PC-9 (cell line): Measurements from ENCODE around the gene PGGHG. TPM values are rescaled to one million over a fixed set of nuclear protein-coding genes. Genes with fewer than 3 reads are reported as not detected.

ENCODE experiments used
- BruUV-seq: library from RNA; stranded (reverse); fragments of 400-500 nt; replicated peaks from 2 replicates; lab custom pipeline; 2021; lab: Mats Ljungman, UMichigan
- CTCF ChIA-PET: fragments of 300-600 bp; sonication (Branson Sonifier 250); formaldehyde crosslinking; loops from one replicate; lab custom pipeline; 2022; ENCODE audit warnings: antibody characterized with exemption; lab: Charles Lee
- POLR2A ChIA-PET: fragments of 300-600 bp; sonication (Branson Sonifier 250); formaldehyde crosslinking; loops from one replicate; lab custom pipeline; 2022; ENCODE audit warnings: antibody characterized with exemption; ENCODE audit not compliant: unreplicated experiment; lab: Charles Lee
- DNase-seq, 2 experiments: peaks; one replicate each; pipeline versions ENCODE4 v3.0.0 to v3.0.0-alpha.2; 2015 to 2022; ENCODE audit warnings: mixed read lengths in 1 of 2
- H2AFZ ChIP-seq: fragments of 200-600 bp; sonication (generic); 2 replicates; pipeline ENCODE4 v1.8.1; 2017; ENCODE audit warnings: antibody characterized with exemption
- H3F3A ChIP-seq: fragments of 200-600 bp; sonication (generic); 2 replicates; pipeline ENCODE4 v1.8.1; 2017; ENCODE audit warnings: antibody characterized with exemption, mild to moderate bottlenecking, low read depth; ENCODE audit not compliant: insufficient read depth
- H3K27ac ChIP-seq: fragments of 200-600 bp; sonication (generic); 2 replicates; pipeline ENCODE4 v1.6.1; 2016; ENCODE audit warnings: mixed run types
- H3K27me3 ChIP-seq: fragments of 200-600 bp; sonication (generic); 2 replicates; pipeline ENCODE4 v1.6.1; 2016; ENCODE audit warnings: low read depth, mixed run types; ENCODE audit not compliant: insufficient read depth
- H3K36me3 ChIP-seq: fragments of 200-600 bp; sonication (generic); 2 replicates; pipeline ENCODE4 v1.6.1; 2016; ENCODE audit warnings: low read depth, mixed run types
- H3K4me1 ChIP-seq: fragments of 200-600 bp; sonication (generic); replicated peaks from 2 replicates; pipeline ENCODE4 v1.6.1; 2016; ENCODE audit warnings: mixed run types; ENCODE audit not compliant: insufficient read depth
- H3K4me2 ChIP-seq: fragments of 200-600 bp; sonication (generic); 2 replicates; pipeline ENCODE4 v1.6.1; 2017; ENCODE audit warnings: mixed run types
- H3K4me3 ChIP-seq: fragments of 200-600 bp; sonication (generic); 2 replicates; pipeline ENCODE4 v1.6.1; 2016; ENCODE audit warnings: mixed run types
- H3K79me2 ChIP-seq: fragments of 200-600 bp; sonication (generic); 2 replicates; pipeline ENCODE4 v1.6.1; 2017; ENCODE audit warnings: low read depth, mixed run types
- H3K9me2 ChIP-seq: fragments of 200-600 bp; sonication (generic); 2 replicates; pipeline ENCODE4 v1.8.1; 2017; ENCODE audit warnings: mild to moderate bottlenecking; ENCODE audit not compliant: insufficient read depth
- H3K9me3 ChIP-seq: fragments of 200-600 bp; sonication (generic); 2 replicates; pipeline ENCODE4 v1.8.1; 2016; ENCODE audit warnings: low read depth; ENCODE audit not compliant: insufficient read depth
- H4K20me1 ChIP-seq: fragments of 200-600 bp; sonication (generic); 2 replicates; pipeline ENCODE4 v1.8.1; 2017; ENCODE audit not compliant: insufficient read depth
- CTCF ChIP-seq: fragments of 200-600 bp; sonication (generic); conservative IDR thresholded peaks from 2 replicates; pipeline ENCODE4 v1.6.1; 2017; ENCODE audit warnings: mixed run types, antibody characterized with exemption, mild to moderate bottlenecking, moderate library complexity
- EZH2 ChIP-seq: fragments of 200-600 bp; sonication (generic); IDR thresholded peaks from 2 replicates; pipeline ENCODE4 v1.8.0; 2017; ENCODE audit warnings: antibody characterized with exemption, low read depth
- intact Hi-C: fragments of 100-400 bp; cut with micrococcal nuclease; formaldehyde crosslinking; loops from one replicate; pipeline ENCODE4 v1.10.0; 2022; ENCODE audit not compliant: unreplicated experiment
- total RNA-seq: library from RNA; stranded (reverse); gene quantifications from 2 replicates; pipeline ENCODE4 v1.2.3, GENCODE V29; 2021

PGGHG gene
- total RNA-seq, 1 experiment from 2014 or later: 68.6 TPM

GRCh38 chr11:291281-292210, 2.6 kb downstream of the PGGHG start:
- Histone ChIP-seq H3K4me2 (no peak overlapping the region), H3K27ac (no peak overlapping the region), H3K27me3 (no peaks in the 10 kb centered on the region), H3K9me3 (no peaks in the 10 kb centered on the region), H2AFZ (no peak overlapping the region), H3K9me2 (no peaks in the 10 kb centered on the region), H3K4me1 (no peaks in the 10 kb centered on the region), H3K36me3 (no peaks in the 10 kb centered on the region), H4K20me1 (no peaks in the 10 kb centered on the region), H3F3A (no peaks in the 10 kb centered on the region), H3K4me3 (no peak overlapping the region), H3K79me2 (no peaks in the 10 kb centered on the region)
- CTCF ChIA-PET: no interaction called here
- intact Hi-C loops: no loop called here
- TF ChIP-seq CTCF (no peak), EZH2 (no peak)
- no TSS peak for BruUV-seq
- POLR2A ChIA-PET: no interaction called here
- DNase-seq: no peak

GRCh38 chr11:292211-293121, 3.5 kb downstream of the PGGHG start:
- POLR2A ChIA-PET: no interaction called here
- CTCF ChIA-PET: no interaction called here

More at GRCh38 chr11:292211-293121, 3.5 kb downstream of the PGGHG start:
- TF ChIP-seq EZH2: no peak
- TF ChIP-seq CTCF: no peak
- Histone ChIP-seq H3K9me3 (no peaks in the 10 kb centered on the region), H2AFZ (no peak overlapping the region), H3K4me1 (no peaks in the 10 kb centered on the region), H3K9me2 (no peaks in the 10 kb centered on the region), H3K27ac (no peak overlapping the region), H3K79me2 (no peaks in the 10 kb centered on the region), H4K20me1 (no peaks in the 10 kb centered on the region), H3K4me2 (no peak overlapping the region), H3K36me3 (no peaks in the 10 kb centered on the region), H3K4me3 (no peak overlapping the region), H3K27me3 (no peaks in the 10 kb centered on the region), H3F3A (no peaks in the 10 kb centered on the region)
- DNase-seq: no peak
- intact Hi-C loops: no loop called here
- BruUV-seq: no TSS peak
